Neural progenitor cell (in vitro differentiated cells): ENCODE measurements around the gene CILP. TPM values are rescaled to one million over a fixed set of nuclear protein-coding genes. Genes with fewer than 3 reads are reported as not detected.

Experiments
- DNase-seq: peaks from one replicate; pipeline ENCODE4 v3.0.0-alpha.2; 2016; ENCODE audit warnings: low spot score
- H2AFZ ChIP-seq: fragments of 200-600 bp; sonication (generic); replicated peaks from 2 replicates; pipeline ENCODE4 v1.6.1; 2016; ENCODE audit warnings: antibody characterized with exemption
- H3F3A ChIP-seq: fragments of 200-600 bp; sonication (generic); 2 replicates; pipeline ENCODE4 v1.6.1; 2016; ENCODE audit warnings: antibody characterized with exemption, low read depth
- H3K27ac ChIP-seq: fragments of 200-600 bp; sonication (generic); 2 replicates; pipeline ENCODE4 v1.5.1; 2016; ENCODE audit warnings: mild to moderate bottlenecking
- H3K27me3 ChIP-seq: fragments of 200-600 bp; sonication (generic); 2 replicates; pipeline ENCODE4 v1.6.1; 2016; ENCODE audit warnings: mild to moderate bottlenecking, moderate library complexity
- H3K36me3 ChIP-seq: fragments of 200-600 bp; sonication (generic); 2 replicates; pipeline ENCODE4 v1.5.1; 2016
- H3K4me1 ChIP-seq: fragments of 200-600 bp; sonication (generic); 2 replicates; pipeline ENCODE4 v1.6.1; 2016; ENCODE audit warnings: mixed run types
- H3K4me2 ChIP-seq: fragments of 200-600 bp; sonication (generic); 2 replicates; pipeline ENCODE4 v1.6.1; 2016
- H3K4me3 ChIP-seq: fragments of 200-600 bp; sonication (generic); 2 replicates; pipeline ENCODE4 v1.5.1; 2016
- H3K79me2 ChIP-seq: fragments of 200-600 bp; sonication (generic); 2 replicates; pipeline ENCODE4 v1.6.1; 2016; ENCODE audit warnings: low read depth
- H3K9ac ChIP-seq: fragments of 200-600 bp; sonication (generic); 2 replicates; pipeline ENCODE4 v1.6.1; 2016
- H3K9me3 ChIP-seq: fragments of 200-600 bp; sonication (generic); 2 replicates; pipeline ENCODE4 v1.5.1; 2016; ENCODE audit warnings: low read depth
- H4K20me1 ChIP-seq: fragments of 200-600 bp; sonication (generic); 2 replicates; pipeline ENCODE4 v1.6.1; 2016; ENCODE audit warnings: low read depth
- H3K27ac Mint-ChIP-seq: 3 replicates; pipeline ENCODE4 v1.8.0; 2021; ENCODE audit warnings: mixed read lengths
- H3K27me3 Mint-ChIP-seq: 2 replicates; pipeline ENCODE4 v1.8.0; 2022; ENCODE audit warnings: low read depth, mild to moderate bottlenecking, inconsistent platforms, moderate library complexity, mixed read lengths; ENCODE audit not compliant: insufficient read depth
- H3K36me3 Mint-ChIP-seq: 3 replicates; pipeline ENCODE4 v1.8.0; 2021; ENCODE audit warnings: mixed read lengths
- H3K4me1 Mint-ChIP-seq: 3 replicates; pipeline ENCODE4 v1.8.0; 2021; ENCODE audit warnings: mixed read lengths
- H3K4me3 Mint-ChIP-seq: 3 replicates; pipeline ENCODE4 v1.8.0; 2021; ENCODE audit warnings: mild to moderate bottlenecking, moderate library complexity, mixed read lengths
- H3K9me3 Mint-ChIP-seq: 3 replicates; pipeline ENCODE4 v1.8.0; 2020; ENCODE audit warnings: mixed read lengths
- EZH2 ChIP-seq: fragments of 200-600 bp; sonication (generic); IDR thresholded peaks from 2 replicates; pipeline ENCODE4 v1.6.1; 2017; ENCODE audit warnings: antibody characterized with exemption, mild to moderate bottlenecking, moderate library complexity
- EZH2phosphoT487 ChIP-seq: fragments of 200-600 bp; sonication (generic); IDR thresholded peaks from 2 replicates; pipeline ENCODE4 v1.6.1; 2017; ENCODE audit warnings: antibody characterized with exemption
- total RNA-seq: library from RNA; depleted of rRNA; stranded (reverse); fragments of >200 nt; gene quantifications from 2 replicates; pipeline ENCODE4 v1.2.3, GENCODE V29; 2015; ENCODE audit warnings: low replicate concordance
- TF ChIP-seq, protein P1 (sequence below): fragments of 200-600 bp; sonication (generic); IDR thresholded peaks from 2 replicates; pipeline ENCODE4 v1.5.1; 2017; ENCODE audit warnings: antibody characterized with exemption, mild to moderate bottlenecking

The CILP gene
- total RNA-seq, 1 donor from 2014 or later, result not detected

DNA sequence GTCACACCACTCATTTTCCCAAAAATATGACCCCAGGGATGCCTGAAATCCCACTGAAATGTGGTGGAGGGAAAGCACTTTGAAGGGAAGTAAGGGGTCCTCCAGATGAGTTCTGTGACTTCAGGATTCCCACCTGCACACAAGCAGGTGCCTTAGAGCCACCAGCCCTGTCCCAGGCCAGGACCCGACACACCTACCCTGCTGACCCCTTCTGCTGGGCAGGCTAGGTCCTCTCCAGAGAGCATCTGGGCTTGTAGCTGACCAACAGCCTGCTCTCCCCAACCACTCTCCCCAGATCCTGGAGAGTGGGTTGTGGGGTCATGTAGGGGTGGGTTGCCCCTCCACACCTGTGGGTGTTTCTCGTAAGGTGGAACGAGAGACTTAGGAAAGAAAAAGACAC lies 14.9 kb upstream of the CILP start:
- TF ChIP-seq EZH2phosphoT487 (no peak), EZH2 (no peak)
- TF ChIP-seq, protein P1, sequence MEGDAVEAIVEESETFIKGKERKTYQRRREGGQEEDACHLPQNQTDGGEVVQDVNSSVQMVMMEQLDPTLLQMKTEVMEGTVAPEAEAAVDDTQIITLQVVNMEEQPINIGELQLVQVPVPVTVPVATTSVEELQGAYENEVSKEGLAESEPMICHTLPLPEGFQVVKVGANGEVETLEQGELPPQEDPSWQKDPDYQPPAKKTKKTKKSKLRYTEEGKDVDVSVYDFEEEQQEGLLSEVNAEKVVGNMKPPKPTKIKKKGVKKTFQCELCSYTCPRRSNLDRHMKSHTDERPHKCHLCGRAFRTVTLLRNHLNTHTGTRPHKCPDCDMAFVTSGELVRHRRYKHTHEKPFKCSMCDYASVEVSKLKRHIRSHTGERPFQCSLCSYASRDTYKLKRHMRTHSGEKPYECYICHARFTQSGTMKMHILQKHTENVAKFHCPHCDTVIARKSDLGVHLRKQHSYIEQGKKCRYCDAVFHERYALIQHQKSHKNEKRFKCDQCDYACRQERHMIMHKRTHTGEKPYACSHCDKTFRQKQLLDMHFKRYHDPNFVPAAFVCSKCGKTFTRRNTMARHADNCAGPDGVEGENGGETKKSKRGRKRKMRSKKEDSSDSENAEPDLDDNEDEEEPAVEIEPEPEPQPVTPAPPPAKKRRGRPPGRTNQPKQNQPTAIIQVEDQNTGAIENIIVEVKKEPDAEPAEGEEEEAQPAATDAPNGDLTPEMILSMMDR, result no peak
- Mint-ChIP-seq H3K27me3 (peaks cover 2% of the 10 kb centered on the region), H3K4me3 (no peak overlapping the region), H3K27ac (no peak overlapping the region), H3K4me1 (peaks cover 15% of the 10 kb centered on the region), H3K9me3 (no peaks in the 10 kb centered on the region), H3K36me3 (no peaks in the 10 kb centered on the region)
- H3K4me1 ChIP-seq, result no peaks in the 10 kb centered on the region
- no peaks in the 10 kb centered on the region for H4K20me1 ChIP-seq
- no peak overlapping the region for H3K9ac ChIP-seq
- no peak overlapping the region for H3K4me2 ChIP-seq
- no peaks in the 10 kb centered on the region for H3F3A ChIP-seq
- H3K4me3 ChIP-seq, result no peak overlapping the region
- no peak overlapping the region for H3K27ac ChIP-seq
- H3K79me2 ChIP-seq, result no peaks in the 10 kb centered on the region
- H2AFZ ChIP-seq, result no peak overlapping the region
- no peaks in the 10 kb centered on the region for H3K36me3 ChIP-seq
- no peak for DNase-seq
- H3K27me3 ChIP-seq, result no peaks in the 10 kb centered on the region
- no peaks in the 10 kb centered on the region for H3K9me3 ChIP-seq

DNA sequence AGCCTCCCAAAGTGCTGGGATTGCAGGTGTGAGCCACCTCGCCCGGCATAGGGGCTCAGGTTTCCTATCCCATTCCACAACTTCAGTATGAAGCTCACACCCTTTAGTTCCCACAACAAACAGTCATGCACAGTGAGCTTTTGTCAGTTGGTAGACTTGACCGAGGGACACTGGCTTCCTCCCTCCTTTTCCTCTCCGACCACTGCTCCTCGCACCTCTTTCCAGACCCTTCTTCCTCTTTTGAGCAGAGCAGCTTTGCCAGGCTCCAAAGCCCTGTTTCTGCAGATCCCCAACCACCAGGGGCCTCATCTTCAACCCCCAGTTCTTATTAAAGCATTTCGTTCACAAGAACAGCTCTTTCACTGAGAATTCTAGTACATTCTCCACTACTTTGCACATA lies 12.7 kb upstream of the CILP start:
- no peak for DNase-seq
- H3K27ac ChIP-seq, result no peak overlapping the region
- H2AFZ ChIP-seq, result no peak overlapping the region
- Mint-ChIP-seq H3K36me3 (no peaks in the 10 kb centered on the region), H3K4me3 (no peak overlapping the region), H3K9me3 (no peaks in the 10 kb centered on the region), H3K4me1 (peaks cover 15% of the 10 kb centered on the region), H3K27me3 (peaks cover 2% of the 10 kb centered on the region), H3K27ac (peak overlapping the region; percentile 48)
- no peaks in the 10 kb centered on the region for H3K4me1 ChIP-seq
- no peaks in the 10 kb centered on the region for H3K9me3 ChIP-seq
- no peaks in the 10 kb centered on the region for H3F3A ChIP-seq
- H3K9ac ChIP-seq, result no peak overlapping the region
- no peak overlapping the region for H3K4me3 ChIP-seq
- H3K36me3 ChIP-seq, result no peaks in the 10 kb centered on the region
- H3K27me3 ChIP-seq, result no peaks in the 10 kb centered on the region
- no peaks in the 10 kb centered on the region for H4K20me1 ChIP-seq
- H3K4me2 ChIP-seq, result no peak overlapping the region
- no peaks in the 10 kb centered on the region for H3K79me2 ChIP-seq
- TF ChIP-seq, protein P1, result no peak
- TF ChIP-seq EZH2 (no peak), EZH2phosphoT487 (no peak)

DNA sequence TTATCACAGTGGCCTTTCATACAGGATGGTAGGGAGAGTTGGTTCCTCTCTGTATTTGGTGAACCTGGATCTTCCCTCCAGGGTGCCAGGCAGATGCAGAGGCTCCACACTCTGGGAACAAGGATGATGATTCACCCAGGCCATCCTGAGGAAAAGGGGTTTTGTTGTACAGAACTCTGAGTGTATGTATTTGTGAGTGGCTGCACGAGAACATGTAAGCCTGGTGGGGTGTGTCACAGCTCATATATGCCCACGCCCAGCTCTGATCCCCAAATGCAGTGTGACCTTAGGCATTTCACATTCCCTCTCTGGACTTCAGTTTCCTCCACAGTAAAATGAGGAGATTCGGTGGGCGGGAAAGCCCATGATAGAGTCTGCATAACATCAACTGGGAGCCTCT lies 11.6 kb upstream of the CILP start:
- Histone ChIP-seq H3K4me3 (no peak overlapping the region), H3K27ac (no peak overlapping the region), H3K9me3 (no peaks in the 10 kb centered on the region), H3F3A (no peaks in the 10 kb centered on the region), H2AFZ (no peak overlapping the region), H3K4me1 (no peaks in the 10 kb centered on the region), H3K9ac (no peak overlapping the region), H3K27me3 (no peaks in the 10 kb centered on the region), H3K79me2 (no peaks in the 10 kb centered on the region), H3K4me2 (no peak overlapping the region), H4K20me1 (no peaks in the 10 kb centered on the region), H3K36me3 (no peaks in the 10 kb centered on the region)
- Mint-ChIP-seq H3K4me1 (peaks cover 15% of the 10 kb centered on the region), H3K9me3 (no peaks in the 10 kb centered on the region), H3K27me3 (peaks cover 2% of the 10 kb centered on the region), H3K36me3 (no peaks in the 10 kb centered on the region), H3K27ac (no peak overlapping the region), H3K4me3 (no peak overlapping the region)
- no peak for DNase-seq
- TF ChIP-seq EZH2 (no peak), EZH2phosphoT487 (no peak)
- TF ChIP-seq, protein P1, result no peak

DNA sequence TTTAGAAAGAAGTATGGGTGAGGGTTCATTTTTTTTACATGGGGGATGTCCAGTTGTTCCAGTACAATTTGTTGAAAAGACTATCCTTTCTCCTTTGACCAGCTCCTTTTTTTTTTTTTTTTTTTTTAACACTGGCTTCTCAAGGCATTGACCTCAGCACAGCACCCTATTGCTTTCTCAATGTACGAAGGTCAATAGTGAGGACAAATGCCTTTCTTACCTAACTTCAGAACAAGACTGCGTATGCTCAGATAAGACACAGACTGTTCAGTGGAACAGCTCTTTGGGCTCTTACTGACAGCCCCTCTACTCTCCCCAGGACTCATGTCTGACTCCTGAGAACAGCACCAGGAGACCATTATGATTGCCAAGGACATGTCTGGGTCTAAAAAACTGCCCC lies 10.4 kb upstream of the CILP start:
- H3K4me3 ChIP-seq, result no peak overlapping the region
- H3K27ac Mint-ChIP-seq, result peak overlapping the region; percentile 7
- H3F3A ChIP-seq, result no peaks in the 10 kb centered on the region
- H3K4me1 ChIP-seq, result no peaks in the 10 kb centered on the region
- no peak overlapping the region for H3K27ac ChIP-seq
- no peak for DNase-seq
- no peak overlapping the region for H3K4me2 ChIP-seq
- no peaks in the 10 kb centered on the region for H3K36me3 ChIP-seq
- no peaks in the 10 kb centered on the region for H3K79me2 ChIP-seq
- no peaks in the 10 kb centered on the region for H4K20me1 ChIP-seq
- H3K4me1 Mint-ChIP-seq, result peaks cover 18% of the 10 kb centered on the region
- H3K27me3 ChIP-seq, result no peaks in the 10 kb centered on the region
- no peak for TF ChIP-seq EZH2
- TF ChIP-seq, protein P1, result no peak
- no peak for TF ChIP-seq EZH2phosphoT487
- H2AFZ ChIP-seq, result no peak overlapping the region
- H3K9ac ChIP-seq, result no peak overlapping the region
- peaks cover 2% of the 10 kb centered on the region for H3K27me3 Mint-ChIP-seq
- no peak overlapping the region for H3K4me3 Mint-ChIP-seq
- H3K36me3 Mint-ChIP-seq, result no peaks in the 10 kb centered on the region
- H3K9me3 ChIP-seq, result no peaks in the 10 kb centered on the region
- H3K9me3 Mint-ChIP-seq, result no peaks in the 10 kb centered on the region
